Common myeloid progenitor, CD34-positive (primary cell): ENCODE measurements around the gene UROC1.

Experiments
- CTCF ChIA-PET: fragments of 350-600 bp; sonication (Branson Sonifier 250); formaldehyde crosslinking; loops from one replicate; lab custom pipeline; 2021; ENCODE audit warnings: antibody characterized with exemption; lab: Charles Lee
- POLR2A ChIA-PET: fragments of 350-600 bp; sonication (Branson Sonifier 250); formaldehyde crosslinking; loops from one replicate; lab custom pipeline; 2021; ENCODE audit warnings: antibody characterized with exemption; lab: Charles Lee
- DNase-seq, 3 donors: peaks; one replicate each; pipeline versions ENCODE4 v3.0.0 to v3.0.0-alpha.2; 2013
- H3K27ac ChIP-seq, 2 experiments: 1 replicate in 1 of 2; 2 replicates in 1 of 2; pipeline ENCODE4 v1.7.0; 2013; ENCODE audit warnings: inconsistent platforms in 2 of 2, low read length in 2 of 2, mild to moderate bottlenecking in 2 of 2, low read depth in 1 of 2, moderate library complexity in 1 of 2; ENCODE audit not compliant: severe bottlenecking in 2 of 2, insufficient read depth in 1 of 2, poor library complexity in 1 of 2
- H3K27me3 ChIP-seq, 5 experiments: replicated peaks in 2 of 5; 1 replicate in 3 of 5; 2 replicates in 2 of 5; pipeline versions ENCODE4 v1.6.1 to v1.7.0; 2013; ENCODE audit warnings: low read length in 4 of 5, mild to moderate bottlenecking in 2 of 5, moderate library complexity in 2 of 5, inconsistent platforms in 1 of 5; ENCODE audit not compliant: insufficient read depth in 5 of 5, control insufficient read depth in 4 of 5
- H3K36me3 ChIP-seq, 4 experiments: 1 replicate in 2 of 4; 2 replicates in 2 of 4; pipeline versions ENCODE4 v1.6.1 to v1.7.0; 2013; ENCODE audit warnings: low read length in 3 of 4, control low read depth in 1 of 4, mild to moderate bottlenecking in 1 of 4; ENCODE audit not compliant: control insufficient read depth in 4 of 4, insufficient read depth in 4 of 4
- H3K4me1 ChIP-seq, 4 experiments: 1 replicate in 3 of 4; 2 replicates in 1 of 4; pipeline versions ENCODE4 v1.6.1 to v1.7.1; 2013; ENCODE audit warnings: low read length in 3 of 4, mild to moderate bottlenecking in 3 of 4, control low read depth in 1 of 4, inconsistent platforms in 1 of 4, moderate library complexity in 1 of 4; ENCODE audit not compliant: control insufficient read depth in 4 of 4, insufficient read depth in 4 of 4; ENCODE audit errors: control extremely low read depth in 1 of 4
- H3K4me3 ChIP-seq, 7 experiments: 1 replicate in 4 of 7; 2 replicates in 3 of 7; pipeline versions ENCODE4 v1.5.1 to v1.7.0; 2013; ENCODE audit warnings: mild to moderate bottlenecking in 7 of 7, low read length in 6 of 7, moderate library complexity in 6 of 7, inconsistent platforms in 2 of 7, low read depth in 2 of 7, control low read depth in 1 of 7; ENCODE audit not compliant: insufficient read depth in 4 of 7, control insufficient read depth in 1 of 7; ENCODE audit errors: extremely low read depth in 1 of 7
- H3K9me3 ChIP-seq, 5 experiments: 1 replicate in 4 of 5; 2 replicates in 1 of 5; pipeline versions ENCODE4 v1.6.1 to v1.7.1; 2013; ENCODE audit warnings: low read length in 4 of 5, mild to moderate bottlenecking in 2 of 5, inconsistent platforms in 1 of 5, low read depth in 1 of 5, moderate library complexity in 1 of 5; ENCODE audit not compliant: control insufficient read depth in 4 of 5, insufficient read depth in 2 of 5; ENCODE audit errors: control extremely low read depth in 1 of 5
- WGBS: methylation state at CpG from one replicate; pipeline ENCODE4 v1.1.5; 2013; ENCODE audit not compliant: insufficient coverage; 5-methylcytosine and 5-hydroxymethylcytosine counted together

UROC1 gene

DNA sequence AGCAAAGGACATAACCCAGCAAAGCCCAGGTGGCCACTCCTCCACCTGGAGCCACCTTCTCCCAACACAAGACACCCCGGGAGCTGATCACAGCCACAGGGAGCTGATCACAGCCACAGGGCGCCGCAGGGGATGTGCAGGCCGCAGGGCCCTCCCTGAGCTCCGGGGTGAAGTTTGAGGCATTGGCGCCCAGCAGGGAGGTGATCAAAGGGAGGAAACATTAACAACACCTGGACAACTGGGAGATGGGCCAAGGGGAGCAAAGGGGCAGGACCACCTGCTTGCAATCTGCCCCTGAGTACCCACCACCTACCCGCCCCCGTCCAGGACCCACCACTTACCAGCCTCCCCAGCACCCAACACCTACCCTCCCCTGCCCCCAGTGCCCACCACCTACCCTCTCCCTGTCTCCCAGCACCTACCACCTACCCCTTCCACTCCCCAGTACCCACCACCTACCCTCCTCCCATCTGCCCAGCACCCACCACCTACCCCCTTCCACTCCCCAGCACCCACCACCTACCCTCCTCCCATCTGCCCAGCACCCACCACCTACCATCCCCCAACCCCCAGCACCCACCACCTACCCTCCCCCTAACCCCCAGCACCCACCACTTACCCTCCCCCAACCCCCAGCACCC lies 2.4 kb downstream of the UROC1 start:
- no peak for DNase-seq
- H3K9me3 ChIP-seq: no peaks in the 10 kb centered on the region
- CTCF ChIA-PET: interaction anchor here (1.5 kb wide), 1 partner anchor 44 kb away, joined by 3 read pairs; no protein-coding TSS in a partner anchor
- H3K27me3 ChIP-seq: no peaks in the 10 kb centered on the region
- no peaks in the 10 kb centered on the region for H3K36me3 ChIP-seq
- POLR2A ChIA-PET: no interaction called here
- H3K27ac ChIP-seq: no peak overlapping the region
- H3K4me1 ChIP-seq: peaks cover 1 to 22% (median 3%) of the 10 kb centered on the region in 4 experiments
- 91% methylated on average over 8 of the region's 8 CpGs for WGBS
- no peak overlapping the region for H3K4me3 ChIP-seq

DNA sequence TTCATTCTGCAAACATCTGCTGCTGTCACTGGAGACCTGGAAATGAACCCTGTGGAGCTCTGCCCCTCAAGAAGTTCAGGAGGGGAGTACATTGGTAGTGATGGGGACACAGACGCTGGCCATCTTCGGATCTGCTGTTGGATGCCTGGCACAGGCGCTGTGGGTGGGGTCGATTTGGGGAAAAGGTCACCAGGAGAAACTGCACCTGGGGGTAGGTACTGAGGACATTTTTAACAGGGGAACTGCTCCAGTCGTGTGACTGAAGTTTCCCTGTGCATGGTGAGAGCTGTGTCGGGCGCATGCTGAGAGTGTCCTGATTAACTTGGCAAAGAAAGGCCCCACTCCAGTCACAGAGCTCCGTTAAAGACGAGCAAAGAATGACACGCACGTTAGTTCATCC lies 3.4 kb downstream of the UROC1 start:
- Histone ChIP-seq H3K27ac (no peak overlapping the region), H3K27me3 (no peaks in the 10 kb centered on the region), H3K36me3 (no peaks in the 10 kb centered on the region), H3K4me1 (peaks cover 1 to 19% (median 3%) of the 10 kb centered on the region in 4 experiments), H3K4me3 (no peak overlapping the region), H3K9me3 (no peaks in the 10 kb centered on the region)
- ChIA-PET POLR2A (no interaction called here), CTCF (interaction anchor here (1.5 kb wide), 1 partner anchor 43 kb away, joined by 3 read pairs; no protein-coding TSS in a partner anchor)
- WGBS: 95% methylated on average over 11 of the region's 11 CpGs
- DNase-seq: no peak

DNA sequence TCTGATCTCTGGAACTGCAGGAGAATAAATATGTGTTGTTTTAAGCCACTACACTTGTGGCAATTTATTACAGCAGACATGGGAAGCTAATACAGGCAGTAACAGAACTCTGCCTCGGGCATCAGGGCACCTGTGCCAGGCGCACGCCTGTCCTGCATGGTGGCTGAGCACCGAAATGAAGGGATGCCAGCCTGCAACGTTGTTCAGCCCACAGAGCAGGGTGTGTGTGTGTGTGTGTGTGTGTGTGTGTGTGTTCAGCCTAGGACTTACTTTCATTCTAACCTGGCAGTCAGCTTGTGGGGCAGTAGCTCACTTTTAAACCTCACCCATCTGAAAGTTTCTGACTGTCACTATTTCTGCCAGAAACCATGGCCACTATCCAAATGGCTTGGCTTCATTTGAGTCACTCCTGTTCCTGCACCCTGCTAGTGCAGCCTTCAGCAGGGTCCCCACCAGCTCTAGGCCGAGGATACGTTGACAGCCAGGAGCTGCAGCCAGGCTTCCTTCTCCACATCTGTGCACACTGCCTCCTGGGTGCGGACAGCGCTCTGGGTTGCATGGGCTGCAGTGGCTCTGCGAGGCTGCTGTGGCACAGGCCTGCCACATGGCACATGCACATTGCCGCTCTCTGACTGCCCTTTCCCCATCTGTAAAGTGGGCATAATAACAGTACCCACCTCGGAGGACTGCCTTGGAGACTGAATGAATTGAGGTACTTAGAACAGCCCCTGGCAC lies 4.5 kb downstream of the UROC1 start:
- Histone ChIP-seq H3K36me3 (no peaks in the 10 kb centered on the region), H3K4me1 (peaks cover 1 to 15% (median 3%) of the 10 kb centered on the region in 4 experiments), H3K9me3 (no peaks in the 10 kb centered on the region), H3K27me3 (no peaks in the 10 kb centered on the region), H3K4me3 (no peak overlapping the region), H3K27ac (no peak overlapping the region)
- WGBS: 97% methylated on average over 11 of the region's 12 CpGs
- ChIA-PET POLR2A (interaction anchor here (0.7 kb wide), 1 partner anchor 1278 kb away, joined by 3 read pairs; no protein-coding TSS in a partner anchor), CTCF (interaction anchor here (1.2 kb wide), 1 partner anchor 10 kb away, joined by 5 read pairs; no protein-coding TSS in a partner anchor)
- no peak for DNase-seq

GRCh38 chr3:126512026-126512425 lies 5.5 kb downstream of the UROC1 start:
- Histone ChIP-seq H3K27me3 (no peaks in the 10 kb centered on the region), H3K27ac (no peak overlapping the region), H3K9me3 (no peaks in the 10 kb centered on the region), H3K4me1 (peaks cover 1 to 15% (median 3%) of the 10 kb centered on the region in 4 experiments), H3K36me3 (no peaks in the 10 kb centered on the region), H3K4me3 (no peak overlapping the region)
- CTCF ChIA-PET: interaction anchor here (1.0 to 3.1 kb wide), 4 partner anchors 8 to 19 kb away, joined by 3 to 19 read pairs (median 4); no protein-coding TSS in a partner anchor
- WGBS: 85% methylated on average over 7 of the region's 7 CpGs
- POLR2A ChIA-PET: no interaction called here
- DNase-seq: no peak

GRCh38 chr3:126511291-126511690 lies 6.3 kb downstream of the UROC1 start:
- WGBS: 83% methylated on average over 1 of the region's 7 CpGs
- no peak for DNase-seq
- no peak overlapping the region for H3K27ac ChIP-seq
- CTCF ChIA-PET: interaction anchor here (1.0 to 3.1 kb wide), 4 partner anchors 9 to 18 kb away, joined by 3 to 19 read pairs (median 4); no protein-coding TSS in a partner anchor
- no peaks in the 10 kb centered on the region for H3K36me3 ChIP-seq
- H3K9me3 ChIP-seq: no peaks in the 10 kb centered on the region
- POLR2A ChIA-PET: no interaction called here
- no peaks in the 10 kb centered on the region for H3K27me3 ChIP-seq
- no peak overlapping the region for H3K4me3 ChIP-seq
- H3K4me1 ChIP-seq: peaks cover 1 to 15% (median 3%) of the 10 kb centered on the region in 4 experiments

DNA sequence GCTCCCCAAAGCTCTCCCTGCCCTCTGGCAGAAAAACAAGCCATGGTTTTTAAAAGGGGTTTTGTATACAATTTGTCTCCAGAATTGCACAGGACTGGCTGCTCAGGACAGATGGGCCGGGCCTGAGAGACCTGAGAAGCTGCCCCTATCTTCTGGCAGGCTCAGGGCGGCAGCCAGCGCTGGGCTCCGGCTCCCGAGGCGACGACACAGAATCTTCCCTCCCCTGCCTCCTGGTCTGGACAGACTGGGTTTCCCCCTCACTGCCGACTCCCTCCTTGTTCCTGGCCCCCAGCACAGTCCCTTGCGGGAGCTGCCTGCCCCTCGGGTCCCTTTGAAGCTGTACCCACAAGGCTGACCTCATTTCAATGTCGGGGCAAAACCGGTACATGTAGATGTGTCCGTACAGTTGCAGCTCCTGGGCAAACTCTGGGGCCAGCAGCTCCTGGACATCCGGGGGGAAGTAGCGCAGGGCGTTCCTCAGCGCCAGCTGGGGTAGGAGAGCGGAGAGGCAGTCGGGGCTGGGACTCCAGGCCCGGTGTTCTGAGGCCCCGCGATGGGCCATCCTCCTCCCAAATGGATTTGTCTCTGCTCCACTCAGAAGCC lies 7.2 kb downstream of the UROC1 start:
- Histone ChIP-seq H3K27ac (no peak overlapping the region), H3K4me1 (peaks cover 1 to 15% (median 3%) of the 10 kb centered on the region in 4 experiments), H3K4me3 (no peak overlapping the region), H3K9me3 (no peaks in the 10 kb centered on the region), H3K27me3 (no peaks in the 10 kb centered on the region), H3K36me3 (no peaks in the 10 kb centered on the region)
- WGBS: 96% methylated on average over 22 of the region's 22 CpGs
- ChIA-PET POLR2A (no interaction called here), CTCF (interaction anchor here (1.5 to 3.8 kb wide), 5 partner anchors 9 to 169 kb away, joined by 4 to 19 read pairs (median 7); no protein-coding TSS in a partner anchor)
- no peak for DNase-seq
